ENCODE data around the gene PTCH2.
"Not testable (repeated sequence)": the region's sequence is repeated elsewhere in the genome, so short reads cannot be mapped to it uniquely, and the experiment has no call there.

The PTCH2 gene

DNA sequence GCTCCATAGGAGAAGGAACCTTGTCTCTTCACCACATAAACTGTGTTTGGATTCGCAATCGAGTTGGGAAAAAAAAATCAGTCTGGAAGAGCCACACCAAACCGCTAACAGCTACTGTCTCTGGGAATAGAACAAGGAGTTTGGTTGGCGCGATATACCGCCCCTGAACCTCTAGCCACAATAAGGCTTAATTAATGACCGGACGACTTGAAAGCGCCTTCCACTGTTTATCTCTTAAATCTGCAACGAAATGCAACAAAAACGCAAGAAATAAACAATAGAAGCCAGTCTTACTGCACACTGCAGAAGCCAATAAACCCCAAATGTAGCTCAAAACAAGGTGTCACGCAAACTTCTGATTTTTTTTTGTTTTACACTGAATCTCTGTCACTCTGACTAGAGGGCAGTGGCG is 23.9 kb downstream of the PTCH2 start:
- Histone ChIP-seq H3K9ac (ENCODE audit: low read length) (peak overlapping the region; percentile 43), H3K4me1 (ENCODE audit: control insufficient read depth, insufficient read depth, low read length) (peaks cover 14% of the 10 kb centered on the region), H3K36me3 (ENCODE audit: control insufficient read depth, insufficient read depth, low read length) (no peaks in the 10 kb centered on the region), H3K27ac (ENCODE audit: low read depth, low read length) (no peak overlapping the region), H3K4me3 (ENCODE audit: low read depth, low read length) (peak overlapping the region; percentile 48), H3K9me3 (ENCODE audit: control insufficient read depth, insufficient read depth, low read depth, low read length) (no peaks in the 10 kb centered on the region), H3K27me3 (ENCODE audit: control insufficient read depth, insufficient read depth, low read length) (no peaks in the 10 kb centered on the region)

DNA sequence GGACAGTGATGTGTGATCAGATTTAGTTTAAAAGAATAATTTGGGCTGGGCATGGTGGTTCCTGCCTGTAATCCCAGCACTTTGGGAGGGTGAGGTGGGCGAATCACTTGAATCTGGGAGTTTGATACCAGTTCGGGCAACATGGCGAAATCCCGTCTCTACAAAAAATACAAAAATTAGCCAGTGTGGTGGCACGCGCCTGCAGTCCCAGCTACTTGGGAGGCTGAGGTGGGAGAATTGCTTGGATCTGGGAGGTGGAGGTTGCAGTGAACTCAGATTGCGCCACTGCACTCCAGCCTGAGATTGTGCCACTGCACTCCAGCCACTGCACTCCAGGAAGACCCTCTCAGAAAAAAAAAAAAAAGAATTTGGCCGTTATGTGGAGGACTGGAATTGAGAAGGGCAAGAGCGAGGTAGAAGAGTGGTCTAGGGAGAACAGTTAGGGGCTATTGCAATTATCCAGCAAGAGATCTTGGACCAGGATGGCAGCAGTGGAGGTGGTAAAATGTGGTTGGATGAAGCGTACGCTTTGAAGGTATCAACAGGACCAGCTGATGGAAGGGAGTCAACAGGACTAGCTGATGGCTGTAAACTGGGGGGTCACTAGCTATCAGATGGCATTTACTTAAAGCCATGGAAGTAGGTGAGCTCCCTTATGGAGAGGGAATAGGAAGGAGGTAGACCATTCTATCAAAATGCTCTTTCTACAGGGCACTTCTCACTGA is 25.1 kb downstream of the PTCH2 start:
- Histone ChIP-seq H3K4me3 (ENCODE audit: low read depth, low read length) (no peak overlapping the region), H3K4me1 (ENCODE audit: control insufficient read depth, insufficient read depth, low read length) (peaks cover 16% of the 10 kb centered on the region), H3K27ac (ENCODE audit: low read depth, low read length) (no peak overlapping the region), H3K36me3 (ENCODE audit: control insufficient read depth, insufficient read depth, low read length) (no peaks in the 10 kb centered on the region), H3K27me3 (ENCODE audit: control insufficient read depth, insufficient read depth, low read length) (no peaks in the 10 kb centered on the region), H3K9me3 (ENCODE audit: control insufficient read depth, insufficient read depth, low read depth, low read length) (no peaks in the 10 kb centered on the region), H3K9ac (ENCODE audit: low read length) (no peak overlapping the region)

DNA sequence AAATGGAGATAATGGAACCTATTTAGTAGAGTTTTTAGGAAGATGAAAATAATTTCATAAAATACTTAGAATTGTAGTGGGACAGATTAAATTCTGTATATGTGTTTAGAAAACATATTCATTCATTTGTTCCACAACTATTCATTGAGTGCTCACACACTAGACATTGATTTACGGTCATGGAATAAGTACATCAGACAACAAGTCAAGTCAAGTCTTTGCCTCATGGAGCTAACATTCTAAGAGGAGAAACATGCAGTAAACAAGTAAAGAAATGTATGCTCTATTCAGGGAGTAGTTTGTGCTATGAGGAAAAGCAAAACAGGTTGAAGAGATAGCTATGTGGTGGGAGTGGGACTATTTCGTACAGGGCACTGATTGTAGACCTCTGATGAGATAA is 25.7 kb downstream of the PTCH2 start:
- no peak overlapping the region for H3K27ac ChIP-seq (ENCODE audit: low read depth, low read length)
- no peaks in the 10 kb centered on the region for H3K9me3 ChIP-seq (ENCODE audit: control insufficient read depth, insufficient read depth, low read depth, low read length)
- no peak overlapping the region for H3K9ac ChIP-seq (ENCODE audit: low read length)
- H3K27me3 ChIP-seq (ENCODE audit: control insufficient read depth, insufficient read depth, low read length): no peaks in the 10 kb centered on the region
- peaks cover 19% of the 10 kb centered on the region for H3K4me1 ChIP-seq (ENCODE audit: control insufficient read depth, insufficient read depth, low read length)
- H3K36me3 ChIP-seq (ENCODE audit: control insufficient read depth, insufficient read depth, low read length): no peaks in the 10 kb centered on the region
- H3K4me3 ChIP-seq (ENCODE audit: low read depth, low read length): no peak overlapping the region

DNA sequence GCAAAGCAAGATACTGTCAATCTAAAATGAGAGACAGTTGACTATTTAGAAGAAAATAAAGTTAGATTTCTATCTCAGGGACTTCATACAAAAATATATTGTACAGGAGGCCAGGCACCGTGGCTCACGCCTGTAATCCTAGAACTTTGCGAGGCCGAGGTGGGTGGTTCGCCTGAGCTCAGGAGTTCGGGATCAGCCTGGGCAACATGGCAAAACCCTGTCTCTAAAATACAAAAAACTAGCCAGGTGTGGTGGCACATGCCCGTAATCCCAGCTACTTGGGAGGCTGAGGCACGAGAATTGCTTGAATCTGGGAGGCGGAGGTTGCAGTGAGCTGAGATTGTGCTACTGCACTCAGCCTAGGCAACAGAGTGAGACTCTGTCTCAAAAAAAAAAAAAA is 27.1 kb downstream of the PTCH2 start:
- H3K27me3 ChIP-seq (ENCODE audit: control insufficient read depth, insufficient read depth, low read length); H3K9me3 ChIP-seq (ENCODE audit: control insufficient read depth, insufficient read depth, low read depth, low read length); H3K4me3 ChIP-seq (ENCODE audit: low read depth, low read length); H3K36me3 ChIP-seq (ENCODE audit: control insufficient read depth, insufficient read depth, low read length); H3K27ac ChIP-seq (ENCODE audit: low read depth, low read length): not testable (repeated sequence)
- peak overlapping the region; percentile 15 for H3K9ac ChIP-seq (ENCODE audit: low read length)
- H3K4me1 ChIP-seq (ENCODE audit: control insufficient read depth, insufficient read depth, low read length): peaks cover 29% of the 10 kb centered on the region

GRCh38 chr1:44812822-44813543 is 30.1 kb downstream of the PTCH2 start:
- Histone ChIP-seq H3K27me3 (ENCODE audit: control insufficient read depth, insufficient read depth, low read length) (no peaks in the 10 kb centered on the region), H3K9ac (ENCODE audit: low read length) (peak overlapping the region; percentile 36), H3K27ac (ENCODE audit: low read depth, low read length) (no peak overlapping the region), H3K4me3 (ENCODE audit: low read depth, low read length) (peak overlapping the region; percentile 68), H3K36me3 (ENCODE audit: control insufficient read depth, insufficient read depth, low read length) (no peaks in the 10 kb centered on the region), H3K9me3 (ENCODE audit: control insufficient read depth, insufficient read depth, low read depth, low read length) (no peaks in the 10 kb centered on the region), H3K4me1 (ENCODE audit: control insufficient read depth, insufficient read depth, low read length) (peaks cover 37% of the 10 kb centered on the region)

DNA sequence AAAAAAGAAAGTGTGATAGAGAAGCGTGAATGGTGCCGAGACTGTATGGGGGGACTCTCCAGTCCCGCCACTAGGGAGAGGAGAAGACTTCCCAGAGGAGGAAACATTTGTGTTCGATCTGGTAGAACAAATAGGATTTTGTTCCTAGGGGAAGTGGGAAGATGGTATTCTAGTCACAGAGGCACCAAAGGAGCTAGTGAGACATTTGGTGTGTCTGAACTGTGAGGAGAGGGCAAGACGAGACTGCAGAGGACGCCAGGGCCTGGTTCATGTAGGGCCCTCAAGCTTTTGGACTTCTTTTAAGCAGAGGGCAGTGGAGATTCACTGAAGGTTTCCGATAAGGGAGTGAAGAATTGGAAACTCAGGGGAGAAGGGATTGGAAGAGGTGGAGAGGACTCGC is 31.8 kb downstream of the PTCH2 start:
- Histone ChIP-seq H3K4me1 (ENCODE audit: control insufficient read depth, insufficient read depth, low read length) (peaks cover 53% of the 10 kb centered on the region), H3K36me3 (ENCODE audit: control insufficient read depth, insufficient read depth, low read length) (peaks cover 4% of the 10 kb centered on the region; the same call in 1 of the 2 replicates), H3K27ac (ENCODE audit: low read depth, low read length) (no peak overlapping the region), H3K4me3 (ENCODE audit: low read depth, low read length) (no peak overlapping the region), H3K9me3 (ENCODE audit: control insufficient read depth, insufficient read depth, low read depth, low read length) (no peaks in the 10 kb centered on the region), H3K27me3 (ENCODE audit: control insufficient read depth, insufficient read depth, low read length) (no peaks in the 10 kb centered on the region), H3K9ac (ENCODE audit: low read length) (no peak overlapping the region)

DNA sequence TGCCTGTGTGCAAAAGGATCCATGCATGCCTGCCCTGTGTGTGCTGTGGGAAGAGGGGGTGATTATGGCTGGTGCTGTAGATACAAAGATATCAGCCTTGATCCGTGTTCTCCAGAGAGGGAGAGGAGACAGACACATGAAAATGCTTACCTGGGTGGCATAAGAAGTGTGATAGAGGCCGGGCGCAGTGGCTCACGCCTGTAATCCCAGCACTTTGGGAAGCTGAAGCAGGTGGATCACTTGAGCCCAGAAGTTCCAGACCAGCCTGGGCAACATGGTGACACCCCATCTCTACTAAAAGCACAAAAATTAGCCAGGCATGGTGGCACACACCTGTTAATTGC is 32.3 kb downstream of the PTCH2 start:
- not testable (repeated sequence) for H3K4me3 ChIP-seq (ENCODE audit: low read depth, low read length); H3K36me3 ChIP-seq (ENCODE audit: control insufficient read depth, insufficient read depth, low read length); H3K27ac ChIP-seq (ENCODE audit: low read depth, low read length); H3K9me3 ChIP-seq (ENCODE audit: control insufficient read depth, insufficient read depth, low read depth, low read length); H3K9ac ChIP-seq (ENCODE audit: low read length); H3K27me3 ChIP-seq (ENCODE audit: control insufficient read depth, insufficient read depth, low read length)
- peaks cover 53% of the 10 kb centered on the region for H3K4me1 ChIP-seq (ENCODE audit: control insufficient read depth, insufficient read depth, low read length)

GRCh38 chr1:44810101-44810761 is 32.8 kb downstream of the PTCH2 start:
- Histone ChIP-seq H3K27me3 (ENCODE audit: control insufficient read depth, insufficient read depth, low read length) (no peaks in the 10 kb centered on the region), H3K9ac (ENCODE audit: low read length) (no peak overlapping the region), H3K4me3 (ENCODE audit: low read depth, low read length) (no peak overlapping the region), H3K27ac (ENCODE audit: low read depth, low read length) (no peak overlapping the region), H3K36me3 (ENCODE audit: control insufficient read depth, insufficient read depth, low read length) (peaks cover 12% of the 10 kb centered on the region), H3K9me3 (ENCODE audit: control insufficient read depth, insufficient read depth, low read depth, low read length) (no peaks in the 10 kb centered on the region), H3K4me1 (ENCODE audit: control insufficient read depth, insufficient read depth, low read length) (peaks cover 53% of the 10 kb centered on the region)

GRCh38 chr1:44808938-44809917 is 33.8 kb downstream of the PTCH2 start:
- H3K4me3 ChIP-seq (ENCODE audit: low read depth, low read length): peak overlapping the region; percentile 32; the same call in 1 of the 2 replicates
- peaks cover 50% of the 10 kb centered on the region for H3K4me1 ChIP-seq (ENCODE audit: control insufficient read depth, insufficient read depth, low read length)
- H3K27me3 ChIP-seq (ENCODE audit: control insufficient read depth, insufficient read depth, low read length): no peaks in the 10 kb centered on the region
- H3K9ac ChIP-seq (ENCODE audit: low read length): peak overlapping the region; percentile 96
- no peaks in the 10 kb centered on the region for H3K9me3 ChIP-seq (ENCODE audit: control insufficient read depth, insufficient read depth, low read depth, low read length)
- peak overlapping the region; percentile 97; the same call in 1 of the 2 replicates for H3K27ac ChIP-seq (ENCODE audit: low read depth, low read length)
- peaks cover 19% of the 10 kb centered on the region for H3K36me3 ChIP-seq (ENCODE audit: control insufficient read depth, insufficient read depth, low read length)

- Histone ChIP-seq H3K36me3 (ENCODE audit: control insufficient read depth, insufficient read depth, low read length) (peaks cover 28% of the 10 kb centered on the region), H3K9me3 (ENCODE audit: control insufficient read depth, insufficient read depth, low read depth, low read length) (no peaks in the 10 kb centered on the region), H3K4me3 (ENCODE audit: low read depth, low read length) (peak within 1 kb of the TSS; percentile 32; the same call in 1 of the 2 replicates), H3K27me3 (ENCODE audit: control insufficient read depth, insufficient read depth, low read length) (no peaks in the 10 kb centered on the region), H3K4me1 (ENCODE audit: control insufficient read depth, insufficient read depth, low read length) (peaks cover 50% of the 10 kb centered on the region), H3K27ac (ENCODE audit: low read depth, low read length) (peak within 1 kb of the TSS; percentile 97), H3K9ac (ENCODE audit: low read length) (peak within 1 kb of the TSS; percentile 96)
These were observed 34.8 kb downstream of the PTCH2 start, which contains the start of gene BTBD19 for GRCh38 chr1:44808063-44808937. Gene BTBD19 (plus strand): TSS chr1:44808523. CDS start chr1:44808821, 298 bp downstream.
